Pulmonary artery endothelial cell (primary cell): ENCODE measurements around the gene TSBP1. TPM values are rescaled to one million over a fixed set of nuclear protein-coding genes. Genes with fewer than 3 reads are reported as not detected.
"Not testable (repeated sequence)": the region's sequence is repeated elsewhere in the genome, so short reads cannot be mapped to it uniquely, and the experiment has no call there.

Experiments used
- DNase-seq: peaks from one replicate; pipeline ENCODE4 v3.0.0-alpha.2; 2011; ENCODE audit warnings: low read depth, low spot score
- total RNA-seq: library from RNA; depleted of rRNA; stranded (reverse); fragments of >200 nt; gene quantifications from 2 replicates; pipeline ENCODE4 v1.2.3, GENCODE V29; 2014

TSBP1 gene
- total RNA-seq, 1 donor from 2014 or later, result not detected

DNA sequence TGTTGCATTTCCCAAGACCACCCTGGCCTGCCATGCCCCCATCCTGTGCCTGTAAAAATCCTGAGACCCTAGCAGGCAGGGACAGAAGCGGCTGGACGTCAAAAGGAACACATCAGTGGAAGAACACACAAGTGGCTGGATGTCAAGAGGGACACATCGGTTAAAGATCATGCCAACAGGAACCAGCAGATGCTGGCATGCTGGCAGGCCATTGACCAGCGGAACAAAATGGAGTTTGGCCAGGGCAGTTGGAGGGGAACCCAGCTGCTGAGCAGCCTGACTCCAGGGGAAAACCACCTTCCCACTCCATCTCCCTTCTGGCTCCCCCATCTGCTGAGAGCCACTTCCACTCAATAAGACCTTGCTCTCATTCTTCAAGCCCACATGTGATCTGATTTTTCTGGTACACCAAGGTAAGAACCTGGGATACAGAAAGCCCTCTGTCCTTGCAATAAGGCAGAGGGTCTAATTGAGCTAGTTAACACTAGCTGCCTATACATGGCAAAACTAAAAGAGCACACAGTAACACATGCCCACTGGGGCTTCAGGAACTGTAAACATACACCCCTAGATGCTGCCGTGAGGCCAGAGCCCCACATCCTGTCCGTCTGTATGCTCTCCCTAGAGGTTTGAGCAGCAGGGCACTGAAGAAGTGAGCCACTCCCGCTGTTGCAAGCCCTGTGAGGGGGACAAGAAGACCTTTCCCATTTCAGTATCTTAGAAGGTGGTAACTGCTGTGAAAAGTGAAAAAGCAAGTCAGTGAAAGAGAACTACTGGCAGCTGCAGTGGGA lies 4.2 kb upstream of the TSBP1 start:
- DNase-seq, result no peak

- peak; percentile 32 for DNase-seq
Observed at GRCh38 chr6:32371229-32371628, 474 bp downstream of the TSBP1 start.

DNA sequence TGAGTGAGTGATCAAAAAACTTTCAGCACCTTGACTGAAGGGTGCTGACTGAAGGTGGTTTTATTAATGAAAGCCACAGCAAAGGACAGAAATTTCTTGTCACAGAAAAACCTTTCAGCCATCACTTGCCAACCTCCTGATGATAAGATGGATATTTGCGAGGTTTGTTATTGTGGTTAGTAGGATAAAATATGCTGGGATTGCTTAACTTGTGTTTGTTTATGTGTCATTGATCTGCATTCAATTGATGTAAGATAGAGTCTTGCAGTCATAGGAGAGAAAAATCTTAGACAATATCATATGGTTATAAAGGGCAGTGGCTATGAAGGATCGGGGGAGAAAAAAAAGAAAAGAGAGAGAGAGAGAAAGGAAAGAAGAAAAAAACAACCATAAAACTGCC lies 1.2 kb downstream of the TSBP1 start:
- DNase-seq, result no peak

GRCh38 chr6:32369660-32370059 lies 2.0 kb downstream of the TSBP1 start:
- peak; percentile 84 for DNase-seq

DNA sequence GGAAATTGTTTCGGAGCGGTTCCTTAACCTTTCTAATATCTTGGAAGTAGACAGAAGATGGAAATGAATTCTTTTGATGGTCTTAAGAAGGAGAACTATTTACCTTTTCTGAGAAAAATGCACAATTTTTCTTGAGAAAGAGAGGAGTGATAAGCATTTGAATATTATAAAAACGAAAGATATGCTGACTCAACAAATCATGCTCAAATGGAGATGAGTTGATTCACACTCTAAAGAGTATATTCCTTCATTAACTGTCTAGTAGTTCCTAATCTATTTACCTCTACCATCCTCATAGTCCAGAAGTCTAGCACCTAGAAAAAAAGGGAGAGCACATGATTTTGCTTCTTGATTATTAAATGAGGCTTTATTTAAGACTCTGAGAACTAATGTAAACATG lies 4.1 kb downstream of the TSBP1 start:
- no peak for DNase-seq

GRCh38 chr6:32359225-32359624 lies 12.5 kb downstream of the TSBP1 start:
- not testable (repeated sequence) for DNase-seq

DNA sequence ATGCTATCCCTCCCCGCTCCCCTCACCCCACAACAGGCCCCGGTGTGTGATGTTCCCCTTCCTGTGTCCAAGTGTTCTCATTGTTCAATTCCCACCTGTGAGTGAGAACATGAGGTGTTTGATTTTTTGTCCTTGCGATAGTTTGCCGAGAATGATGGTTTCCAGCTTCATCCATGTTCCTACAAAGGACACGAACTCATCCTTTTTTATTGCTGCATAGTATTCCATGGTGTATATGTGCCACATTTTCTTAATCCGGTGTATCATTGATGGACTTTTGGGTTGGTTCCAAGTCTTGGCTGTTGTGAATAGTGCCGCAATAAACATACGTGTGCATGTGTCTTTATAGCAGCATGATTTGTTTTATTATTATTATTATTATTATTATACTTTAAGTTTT lies 13.2 kb downstream of the TSBP1 start:
- DNase-seq, result not testable (repeated sequence)

- no peak for DNase-seq
Observed at GRCh38 chr6:32355018-32355417, 16.7 kb downstream of the TSBP1 start.

GRCh38 chr6:32353348-32353747 lies 18.4 kb downstream of the TSBP1 start:
- no peak for DNase-seq

DNA sequence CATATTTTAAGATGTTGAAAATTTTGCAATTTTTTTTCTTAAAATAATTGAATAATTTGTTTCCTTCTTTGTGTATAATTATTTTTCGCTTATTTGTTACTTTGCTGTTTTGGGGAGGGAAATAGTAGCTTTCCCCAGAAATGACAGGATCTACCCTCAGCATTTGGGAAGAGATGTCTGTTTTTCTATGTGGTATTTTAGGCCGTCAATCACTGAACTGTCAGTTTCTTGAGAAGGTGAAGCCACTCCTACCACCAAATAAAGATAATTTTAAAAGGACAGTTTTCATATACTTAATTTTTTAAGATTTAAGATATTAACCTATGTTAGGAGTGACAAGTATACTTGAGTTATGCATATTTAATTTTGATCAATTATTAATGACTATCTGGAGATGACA lies 31.5 kb downstream of the TSBP1 start:
- no peak for DNase-seq

DNA sequence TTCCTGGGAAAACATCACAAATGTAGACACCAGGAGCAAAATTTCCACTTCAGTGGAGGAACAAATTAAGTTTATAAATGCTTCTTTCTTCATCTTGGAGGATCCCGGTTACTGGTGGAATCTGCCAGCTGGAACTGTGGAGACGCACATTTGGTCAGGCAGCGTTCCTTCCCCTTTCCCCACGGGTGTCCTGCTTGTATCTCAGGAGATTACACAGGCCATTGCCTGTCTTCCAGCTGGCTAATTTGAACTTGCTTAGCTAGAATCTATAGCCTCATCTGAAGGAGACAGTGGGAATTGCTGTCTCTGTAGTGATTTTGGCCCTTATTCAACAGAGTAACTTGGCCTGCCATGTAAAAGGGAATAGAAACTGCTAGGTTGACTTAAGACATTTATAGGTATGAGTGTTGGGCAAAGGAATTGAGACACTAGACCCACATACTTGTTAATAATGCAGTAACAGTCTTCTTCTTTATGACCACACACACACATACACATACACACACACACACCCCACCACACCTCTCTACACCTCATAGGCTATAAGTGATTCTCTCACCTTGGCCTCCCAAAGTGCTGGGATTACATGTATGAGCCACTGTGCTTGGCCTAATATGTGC lies 34.4 kb downstream of the TSBP1 start:
- DNase-seq, result no peak

GRCh38 chr6:32332433-32332832 lies 39.3 kb downstream of the TSBP1 start:
- no peak for DNase-seq

GRCh38 chr6:32329141-32329540 lies 42.6 kb downstream of the TSBP1 start:
- DNase-seq, result no peak

GRCh38 chr6:32327103-32327502 lies 44.6 kb downstream of the TSBP1 start:
- no peak for DNase-seq

DNA sequence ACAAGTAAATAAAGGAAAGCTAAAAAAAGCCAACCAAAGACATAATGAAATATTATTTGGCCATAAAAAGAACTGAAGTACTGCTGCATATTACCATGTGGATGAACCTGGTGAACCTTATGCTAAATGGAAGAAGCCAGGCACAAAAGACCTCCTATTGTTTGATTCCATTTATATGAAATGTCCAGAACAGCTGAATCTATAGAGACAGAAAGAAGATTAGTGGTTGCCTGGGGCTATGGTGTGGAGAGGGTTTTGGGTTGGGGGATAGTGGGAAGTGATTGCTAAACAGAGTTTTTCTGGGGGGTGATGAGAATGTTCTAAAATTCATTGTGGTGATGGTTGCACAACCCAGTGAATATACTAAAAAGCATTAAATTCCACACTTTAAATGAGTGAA lies 53.2 kb downstream of the TSBP1 start:
- DNase-seq, result no peak

DNA sequence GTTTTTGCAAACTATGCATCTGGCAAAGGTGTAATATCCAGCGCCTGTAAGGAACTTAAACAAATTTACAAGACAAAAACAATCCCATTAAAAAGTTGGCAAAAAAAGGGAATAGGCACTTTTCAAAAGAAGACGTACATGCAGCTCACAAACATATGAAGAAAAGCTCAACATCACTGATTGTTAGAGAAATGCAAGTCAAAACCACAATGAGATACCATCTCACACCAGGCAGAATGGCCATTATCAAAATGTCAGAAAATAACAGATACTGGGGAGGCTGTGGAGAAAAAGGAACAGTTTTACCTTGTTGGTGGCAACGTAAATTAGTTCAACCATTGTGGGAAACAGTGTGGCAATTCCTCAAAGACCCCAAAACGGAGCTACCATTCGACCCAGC lies 54.2 kb downstream of the TSBP1 start:
- no peak for DNase-seq

DNA sequence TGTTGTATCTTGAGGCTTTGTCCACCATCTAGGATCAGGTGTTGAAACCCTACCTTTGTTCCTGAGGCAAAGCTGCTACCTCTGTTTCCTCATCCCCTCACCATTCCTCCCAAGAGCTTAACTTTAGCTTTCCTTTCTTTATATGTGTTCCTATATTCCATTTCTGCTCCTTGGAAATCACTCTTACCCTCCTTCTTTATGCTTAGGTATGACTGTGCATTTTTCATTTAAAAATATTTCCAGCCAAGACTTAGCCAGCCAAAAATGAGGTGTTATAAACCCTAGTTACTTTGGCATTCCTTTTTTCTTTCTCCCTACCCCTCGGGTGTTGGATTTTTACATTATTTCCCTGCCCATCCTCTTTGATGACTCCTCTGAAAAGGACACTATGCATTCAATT lies 57.7 kb downstream of the TSBP1 start:
- no peak for DNase-seq

DNA sequence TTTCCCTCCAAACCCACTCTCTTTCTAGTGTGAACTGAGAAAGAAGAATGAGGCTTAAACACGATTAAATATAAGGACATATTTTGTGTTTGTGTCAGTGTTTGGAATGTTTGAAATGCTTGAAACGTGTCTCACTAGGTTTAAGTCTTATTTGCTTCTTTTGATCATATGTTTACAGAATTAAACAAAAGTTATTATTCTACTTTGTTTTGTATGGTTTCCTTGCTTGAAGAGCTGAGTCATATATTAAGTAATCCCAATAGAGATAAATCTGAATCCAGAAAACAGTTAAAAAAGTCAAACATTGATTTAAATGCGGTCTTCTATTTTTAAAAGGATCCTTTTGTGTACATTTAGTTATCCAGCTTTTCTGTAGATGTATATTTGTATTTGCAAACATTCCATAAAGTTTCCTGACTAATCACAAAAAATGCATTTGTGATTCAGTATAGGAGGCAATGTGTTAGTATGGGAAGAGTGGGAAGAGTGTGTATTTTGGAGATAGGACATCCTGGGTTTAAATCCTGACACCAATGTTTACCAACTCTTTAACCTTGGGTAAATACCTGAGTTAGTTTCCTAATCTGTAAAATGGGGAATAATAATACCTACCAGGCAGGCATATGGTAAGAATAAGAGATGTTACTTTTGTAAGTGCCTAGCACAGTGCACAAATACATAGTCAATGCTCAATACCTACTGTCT lies 72.9 kb downstream of the TSBP1 start:
- no peak for DNase-seq

DNA sequence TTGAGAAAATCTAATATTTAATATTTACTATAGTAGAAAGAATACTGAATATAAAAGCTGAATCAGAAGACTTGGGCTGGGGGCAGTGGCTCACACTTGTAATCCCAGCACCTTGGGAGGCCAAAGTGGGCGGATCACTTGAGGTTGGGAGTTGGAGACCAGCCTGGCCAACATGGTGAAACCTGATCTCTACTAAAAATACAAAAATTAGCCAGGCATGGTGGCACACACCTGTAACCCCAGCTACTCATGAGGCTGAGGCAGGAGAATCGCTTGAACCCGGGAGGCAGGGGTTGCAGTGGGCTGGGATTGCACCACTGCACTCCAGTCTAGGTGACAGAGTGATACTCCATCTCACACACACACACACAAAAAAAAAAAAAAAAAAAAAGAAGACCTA lies 76.7 kb downstream of the TSBP1 start:
- DNase-seq, result not testable (repeated sequence)

GRCh38 chr6:32294566-32294965 lies 77.1 kb downstream of the TSBP1 start:
- DNase-seq, result no peak

DNA sequence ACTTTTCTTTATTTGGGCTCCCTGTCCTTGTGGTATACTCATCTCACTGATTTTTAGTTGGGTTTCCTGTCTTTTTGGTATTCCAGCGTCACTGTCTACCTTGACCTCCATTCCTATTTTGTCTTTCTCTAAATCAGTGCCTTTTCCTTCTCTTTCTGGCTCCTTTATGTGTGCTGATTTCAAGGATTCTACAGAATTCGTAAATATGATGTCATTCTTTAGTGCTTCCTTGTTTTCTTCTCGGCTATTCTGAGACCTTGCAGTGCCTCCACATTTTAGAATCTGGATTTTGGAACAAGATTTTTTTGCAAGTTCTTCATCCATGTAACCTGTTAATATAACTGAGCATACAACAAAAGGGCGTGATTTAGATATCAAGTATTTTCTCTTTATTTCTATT lies 78.0 kb downstream of the TSBP1 start:
- no peak for DNase-seq

GRCh38 chr6:32291543-32291942 lies 80.2 kb downstream of the TSBP1 start:
- no peak for DNase-seq
